IMR-90 (cell line): ENCODE data around the gene BPIFA3.

Source experiments
- MAFK ChIP-seq: IDR thresholded peaks from 2 replicates; pipeline ENCODE4 v1.6.1; 2012; ENCODE audit warnings: low read depth, low read length, improper control_type of control experiment
- POLR2A ChIP-seq: IDR thresholded peaks from 2 replicates; pipeline ENCODE4 v1.6.1; 2012; ENCODE audit warnings: mild to moderate bottlenecking, low read depth, low read length
- RAD21 ChIP-seq: IDR thresholded peaks from 2 replicates; pipeline ENCODE4 v1.6.1; 2012; ENCODE audit warnings: low read length, improper control_type of control experiment
- RFX5 ChIP-seq: IDR thresholded peaks from 2 replicates; pipeline ENCODE4 v1.8.0; 2012; ENCODE audit warnings: low read depth, mild to moderate bottlenecking, low read length, moderate library complexity
- TF ChIP-seq, protein P1 (sequence below): conservative IDR thresholded peaks from 2 replicates; pipeline ENCODE4 v1.5.1; 2012; ENCODE audit warnings: mild to moderate bottlenecking, low read depth, low read length, improper control_type of control experiment
- TF ChIP-seq, protein P2 (sequence below): fragments of 150-350 bp; IDR thresholded peaks from 2 replicates; pipeline ENCODE4 v1.6.1; 2017; ENCODE audit warnings: mild to moderate bottlenecking, antibody characterized with exemption, low read length, low read depth

DNA sequence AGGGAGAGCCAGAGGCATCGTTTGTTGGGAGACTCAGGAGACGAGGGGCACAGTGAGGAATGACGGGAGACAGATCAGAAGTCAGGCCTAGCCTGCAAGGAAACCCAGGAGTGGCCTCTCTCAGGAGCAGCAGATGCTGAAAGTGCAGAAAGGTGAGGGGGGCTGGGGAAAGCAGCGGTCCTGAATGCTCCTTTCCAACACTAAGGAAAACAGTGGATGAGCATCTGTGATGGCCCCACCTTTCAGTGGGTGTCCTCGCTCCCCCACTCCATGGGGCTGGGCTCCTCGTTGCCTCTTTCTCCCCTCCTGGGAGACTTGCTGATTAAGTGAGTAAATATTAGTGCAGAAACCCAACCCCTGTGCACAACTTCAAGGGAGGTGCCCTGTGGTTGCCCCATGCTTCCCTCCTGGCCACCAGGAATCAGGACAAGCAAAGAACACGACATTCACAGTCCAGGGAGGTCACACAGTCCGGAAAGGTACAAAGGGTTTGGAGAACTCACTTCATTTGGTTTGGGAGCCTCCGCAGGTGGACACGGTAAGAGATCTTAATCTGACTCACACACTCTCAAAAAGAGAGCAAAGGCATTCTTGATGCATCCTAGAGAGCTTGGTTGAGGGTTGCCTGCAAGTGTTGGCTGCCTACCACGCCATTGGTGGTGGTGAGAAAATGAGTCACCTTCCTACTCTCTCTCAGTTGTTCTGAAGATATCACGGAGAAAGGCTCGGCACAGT, 56.1 kb downstream of the BPIFA3 start:
- TF ChIP-seq POLR2A: no peak
- TF ChIP-seq, protein P1, sequence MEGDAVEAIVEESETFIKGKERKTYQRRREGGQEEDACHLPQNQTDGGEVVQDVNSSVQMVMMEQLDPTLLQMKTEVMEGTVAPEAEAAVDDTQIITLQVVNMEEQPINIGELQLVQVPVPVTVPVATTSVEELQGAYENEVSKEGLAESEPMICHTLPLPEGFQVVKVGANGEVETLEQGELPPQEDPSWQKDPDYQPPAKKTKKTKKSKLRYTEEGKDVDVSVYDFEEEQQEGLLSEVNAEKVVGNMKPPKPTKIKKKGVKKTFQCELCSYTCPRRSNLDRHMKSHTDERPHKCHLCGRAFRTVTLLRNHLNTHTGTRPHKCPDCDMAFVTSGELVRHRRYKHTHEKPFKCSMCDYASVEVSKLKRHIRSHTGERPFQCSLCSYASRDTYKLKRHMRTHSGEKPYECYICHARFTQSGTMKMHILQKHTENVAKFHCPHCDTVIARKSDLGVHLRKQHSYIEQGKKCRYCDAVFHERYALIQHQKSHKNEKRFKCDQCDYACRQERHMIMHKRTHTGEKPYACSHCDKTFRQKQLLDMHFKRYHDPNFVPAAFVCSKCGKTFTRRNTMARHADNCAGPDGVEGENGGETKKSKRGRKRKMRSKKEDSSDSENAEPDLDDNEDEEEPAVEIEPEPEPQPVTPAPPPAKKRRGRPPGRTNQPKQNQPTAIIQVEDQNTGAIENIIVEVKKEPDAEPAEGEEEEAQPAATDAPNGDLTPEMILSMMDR: no peak
- TF ChIP-seq RAD21: no peak
- no peak for TF ChIP-seq RFX5
- no peak for TF ChIP-seq MAFK
- TF ChIP-seq, protein P2, sequence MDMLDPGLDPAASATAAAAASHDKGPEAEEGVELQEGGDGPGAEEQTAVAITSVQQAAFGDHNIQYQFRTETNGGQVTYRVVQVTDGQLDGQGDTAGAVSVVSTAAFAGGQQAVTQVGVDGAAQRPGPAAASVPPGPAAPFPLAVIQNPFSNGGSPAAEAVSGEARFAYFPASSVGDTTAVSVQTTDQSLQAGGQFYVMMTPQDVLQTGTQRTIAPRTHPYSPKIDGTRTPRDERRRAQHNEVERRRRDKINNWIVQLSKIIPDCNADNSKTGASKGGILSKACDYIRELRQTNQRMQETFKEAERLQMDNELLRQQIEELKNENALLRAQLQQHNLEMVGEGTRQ: no peak
